Fibroblast of lung (primary cell): Measurements from ENCODE around the gene SEMA5A.

Experiments
- EZH2 ChIP-seq: IDR thresholded peaks from 2 replicates; pipeline ENCODE4 v1.5.1; 2012; ENCODE audit warnings: low read length, control low read depth, mild to moderate bottlenecking; ENCODE audit errors: missing control alignments
- TF ChIP-seq, protein P1 (sequence below), 2 donors: IDR thresholded peaks in 1 of 2; conservative IDR thresholded peaks in 1 of 2; 1 replicate in 1 of 2; 2 replicates in 1 of 2; pipeline ENCODE4 v1.5.1; 2011 to 2012; ENCODE audit warnings: low read length in 2 of 2, control low read depth in 1 of 2, inconsistent platforms in 1 of 2, low read depth in 1 of 2, mild to moderate bottlenecking in 1 of 2

DNA sequence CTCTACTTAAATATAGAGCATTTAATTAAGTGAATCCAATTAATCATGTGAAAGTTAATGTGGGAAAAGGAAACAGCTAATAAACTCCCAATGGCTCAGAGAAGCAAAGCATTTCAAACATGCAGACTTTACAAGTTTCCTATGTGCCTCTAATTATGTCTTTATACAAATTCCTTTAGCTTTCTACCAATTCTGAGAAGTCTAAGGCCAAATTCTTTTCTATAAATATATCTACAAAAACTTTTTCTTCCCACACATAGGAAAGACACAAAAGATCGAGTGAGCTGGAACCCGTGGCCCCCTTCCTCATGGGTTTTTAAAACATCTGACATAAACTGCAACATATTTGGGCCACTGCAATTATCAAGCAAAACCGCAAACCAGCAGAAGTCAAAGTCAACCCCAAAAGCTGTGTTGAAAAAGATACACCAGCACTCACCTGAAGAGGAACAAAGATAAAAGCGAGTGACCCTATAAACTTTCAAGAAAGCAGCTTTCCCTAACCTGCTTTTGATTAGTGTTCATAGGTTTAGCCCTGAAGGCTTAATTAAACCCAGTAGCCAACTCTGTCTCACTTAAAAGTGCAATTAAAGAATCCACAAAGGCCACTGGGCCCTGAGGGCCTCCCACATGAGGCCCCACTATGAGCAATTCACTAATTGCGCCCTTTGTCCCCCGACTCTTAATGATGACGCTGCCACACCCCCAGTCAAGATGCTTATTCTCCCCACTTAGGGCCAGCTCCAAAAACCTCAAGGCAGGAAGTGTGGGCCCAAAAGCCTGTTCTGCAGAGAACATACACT is 12.1 kb downstream of the SEMA5A start:
- TF ChIP-seq, protein P1, sequence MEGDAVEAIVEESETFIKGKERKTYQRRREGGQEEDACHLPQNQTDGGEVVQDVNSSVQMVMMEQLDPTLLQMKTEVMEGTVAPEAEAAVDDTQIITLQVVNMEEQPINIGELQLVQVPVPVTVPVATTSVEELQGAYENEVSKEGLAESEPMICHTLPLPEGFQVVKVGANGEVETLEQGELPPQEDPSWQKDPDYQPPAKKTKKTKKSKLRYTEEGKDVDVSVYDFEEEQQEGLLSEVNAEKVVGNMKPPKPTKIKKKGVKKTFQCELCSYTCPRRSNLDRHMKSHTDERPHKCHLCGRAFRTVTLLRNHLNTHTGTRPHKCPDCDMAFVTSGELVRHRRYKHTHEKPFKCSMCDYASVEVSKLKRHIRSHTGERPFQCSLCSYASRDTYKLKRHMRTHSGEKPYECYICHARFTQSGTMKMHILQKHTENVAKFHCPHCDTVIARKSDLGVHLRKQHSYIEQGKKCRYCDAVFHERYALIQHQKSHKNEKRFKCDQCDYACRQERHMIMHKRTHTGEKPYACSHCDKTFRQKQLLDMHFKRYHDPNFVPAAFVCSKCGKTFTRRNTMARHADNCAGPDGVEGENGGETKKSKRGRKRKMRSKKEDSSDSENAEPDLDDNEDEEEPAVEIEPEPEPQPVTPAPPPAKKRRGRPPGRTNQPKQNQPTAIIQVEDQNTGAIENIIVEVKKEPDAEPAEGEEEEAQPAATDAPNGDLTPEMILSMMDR (conservative IDR thresholded peaks at IDR 0.05 in 1 of 2, IDR thresholded peaks at IDR 0.05 in 1 of 2; ENCODE audit: low read depth in 1 of 2, low read length in 2 of 2), result no peak
- no peak for TF ChIP-seq EZH2
